ENCODE data around the gene ZNF611. TPM values are rescaled to one million over a fixed set of nuclear protein-coding genes. Genes with fewer than 3 reads are reported as not detected.

The ZNF611 gene
- polyA plus RNA-seq, 1 of the 3 experiments (the other 2 are of a cell fraction) = 2.6 TPM

GRCh38 chr19:52739576-52739975 lies 4.7 kb upstream of the ZNF611 start:
- no peak overlapping the region for H3K27ac ChIP-seq (ENCODE audit: low read depth in 2 of 2, low read length in 1 of 2)

More at GRCh38 chr19:52739576-52739975, 4.7 kb upstream of the ZNF611 start:
- Histone ChIP-seq H2AFZ (ENCODE audit: low read depth) (no peak overlapping the region), H3K27me3 (ENCODE audit: insufficient read depth) (no peaks in the 10 kb centered on the region), H3K9ac (no peak overlapping the region), H3K4me3 (ENCODE audit: low read depth in 2 of 2, low read length in 1 of 2) (no peak overlapping the region), H3K4me2 (no peak overlapping the region), H3F3A (replicated peaks; ENCODE audit: insufficient read depth) (no peaks in the 10 kb centered on the region), H3K36me3 (replicated peaks in 1 of 2; ENCODE audit: control insufficient read depth in 1 of 2, insufficient read depth in 2 of 2, low read length in 1 of 2) (no peaks in the 10 kb centered on the region), H3K4me1 (ENCODE audit: control insufficient read depth in 1 of 2, insufficient read depth in 2 of 2, low read depth in 1 of 2, low read length in 1 of 2) (peaks cover 0 to 3% of the 10 kb centered on the region in 2 experiments; a peak in 1 of 4 replicates), H4K20me1 (ENCODE audit: insufficient read depth) (no peaks in the 10 kb centered on the region), H3K79me2 (ENCODE audit: insufficient read depth) (peaks cover under 1% of the 10 kb centered on the region; the same call in 1 of the 2 replicates), H3K9me3 (no peaks in the 10 kb centered on the region), H3K9me2 (no peaks in the 10 kb centered on the region)
- 72% methylated on average over 14 of the region's 14 CpGs for WGBS (ENCODE audit: low lambda C conversion rate)
- ChIA-PET POLR2A (no interaction called here), CTCF (no interaction called here)
- TF ChIP-seq TAF1 (IDR thresholded peaks at IDR 0.05; ENCODE audit: borderline replicate concordance, low read depth, low read length) = no peak
- TF ChIP-seq REST (IDR thresholded peaks at IDR 0.05; ENCODE audit: low read depth, low read length) = no peak
- TF ChIP-seq GABPA (IDR thresholded peaks at IDR 0.05; ENCODE audit: low read depth) = no peak
- TF ChIP-seq RFX5 (IDR thresholded peaks at IDR 0.05; ENCODE audit: low read length) = no peak
- no peak for TF ChIP-seq NRF1 (IDR thresholded peaks at IDR 0.05; ENCODE audit: low read depth, low read length)
- no peak for TF ChIP-seq RXRA (IDR thresholded peaks at IDR 0.05; ENCODE audit: borderline replicate concordance, low read depth)
- TF ChIP-seq IRF3 (IDR thresholded peaks at IDR 0.05; ENCODE audit: low read depth, low read length) = no peak
- no peak for TF ChIP-seq USF2 (IDR thresholded peaks at IDR 0.05; ENCODE audit: borderline replicate concordance, low read depth, low read length)
- TF ChIP-seq TCF12 (IDR thresholded peaks at IDR 0.05) = no peak
- no peak for DNase-seq

Data from SK-N-SH (cell line).